Measurements from ENCODE around the gene PLEKHM3. TPM values are rescaled to one million over a fixed set of nuclear protein-coding genes. Genes with fewer than 3 reads are reported as not detected.

The PLEKHM3 gene
- total RNA-seq, 4 donors from 2014 or later: 5.6 to 8.8 (median 6.8) TPM

DNA sequence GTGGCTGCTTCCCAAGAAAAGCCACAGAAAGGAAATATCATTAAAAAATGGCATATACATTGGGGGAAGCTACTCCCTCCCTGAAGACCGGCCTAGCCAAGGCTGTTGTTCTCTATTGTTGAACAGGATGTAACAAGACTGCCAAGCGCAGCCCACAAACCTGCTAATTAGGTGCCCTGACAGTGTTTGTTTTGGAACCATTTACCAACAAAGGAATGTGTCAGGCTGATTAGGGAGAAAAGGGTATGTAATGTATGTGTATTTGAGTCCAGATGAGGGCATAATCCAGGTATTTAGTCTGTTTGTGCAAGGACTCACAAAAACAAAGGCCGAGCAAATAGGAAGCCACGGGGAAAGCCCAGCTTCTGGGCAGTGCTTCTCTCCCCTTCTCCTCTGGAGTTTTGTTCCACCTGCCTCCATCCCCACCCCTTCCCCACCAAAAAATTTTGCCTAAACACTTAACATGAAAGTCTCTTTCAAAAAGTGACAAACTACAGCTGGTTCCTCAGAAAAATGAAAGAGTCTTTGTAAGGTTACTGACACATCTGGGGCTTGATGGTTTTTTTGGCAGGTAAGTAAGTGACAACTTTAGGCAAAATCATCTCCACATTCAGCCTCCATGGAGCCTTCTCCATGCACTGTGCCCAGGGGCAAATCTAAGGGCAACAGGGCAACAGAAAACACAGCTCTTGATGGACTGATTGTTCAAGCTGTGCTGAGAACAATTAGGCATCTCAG, 177.4 kb downstream of the PLEKHM3 start:
- H3K27ac ChIP-seq: no peak overlapping the region
- in situ Hi-C loops (cut with MboI; ENCODE audit: low sequenced_read_pairs in 4 of 4): no loop called here
- H3K27me3 ChIP-seq: no peaks in the 10 kb centered on the region
- no peak for ATAC-seq
- TF ChIP-seq, protein P1, sequence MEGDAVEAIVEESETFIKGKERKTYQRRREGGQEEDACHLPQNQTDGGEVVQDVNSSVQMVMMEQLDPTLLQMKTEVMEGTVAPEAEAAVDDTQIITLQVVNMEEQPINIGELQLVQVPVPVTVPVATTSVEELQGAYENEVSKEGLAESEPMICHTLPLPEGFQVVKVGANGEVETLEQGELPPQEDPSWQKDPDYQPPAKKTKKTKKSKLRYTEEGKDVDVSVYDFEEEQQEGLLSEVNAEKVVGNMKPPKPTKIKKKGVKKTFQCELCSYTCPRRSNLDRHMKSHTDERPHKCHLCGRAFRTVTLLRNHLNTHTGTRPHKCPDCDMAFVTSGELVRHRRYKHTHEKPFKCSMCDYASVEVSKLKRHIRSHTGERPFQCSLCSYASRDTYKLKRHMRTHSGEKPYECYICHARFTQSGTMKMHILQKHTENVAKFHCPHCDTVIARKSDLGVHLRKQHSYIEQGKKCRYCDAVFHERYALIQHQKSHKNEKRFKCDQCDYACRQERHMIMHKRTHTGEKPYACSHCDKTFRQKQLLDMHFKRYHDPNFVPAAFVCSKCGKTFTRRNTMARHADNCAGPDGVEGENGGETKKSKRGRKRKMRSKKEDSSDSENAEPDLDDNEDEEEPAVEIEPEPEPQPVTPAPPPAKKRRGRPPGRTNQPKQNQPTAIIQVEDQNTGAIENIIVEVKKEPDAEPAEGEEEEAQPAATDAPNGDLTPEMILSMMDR (IDR thresholded peaks at IDR 0.05 in 4 of 5, conservative IDR thresholded peaks at IDR 0.05 in 1 of 5): no peak
- TF ChIP-seq POLR2A (IDR thresholded peaks at IDR 0.05): no peak
- no peaks in the 10 kb centered on the region for H3K9me3 ChIP-seq
- no peak overlapping the region for H3K4me3 ChIP-seq
- intact Hi-C loops (cut with DNase I; ENCODE audit: low total_unique reads): no loop called here
- H3K4me1 ChIP-seq: no peaks in the 10 kb centered on the region
- H3K36me3 ChIP-seq: no peaks in the 10 kb centered on the region
- no peak for DNase-seq

DNA sequence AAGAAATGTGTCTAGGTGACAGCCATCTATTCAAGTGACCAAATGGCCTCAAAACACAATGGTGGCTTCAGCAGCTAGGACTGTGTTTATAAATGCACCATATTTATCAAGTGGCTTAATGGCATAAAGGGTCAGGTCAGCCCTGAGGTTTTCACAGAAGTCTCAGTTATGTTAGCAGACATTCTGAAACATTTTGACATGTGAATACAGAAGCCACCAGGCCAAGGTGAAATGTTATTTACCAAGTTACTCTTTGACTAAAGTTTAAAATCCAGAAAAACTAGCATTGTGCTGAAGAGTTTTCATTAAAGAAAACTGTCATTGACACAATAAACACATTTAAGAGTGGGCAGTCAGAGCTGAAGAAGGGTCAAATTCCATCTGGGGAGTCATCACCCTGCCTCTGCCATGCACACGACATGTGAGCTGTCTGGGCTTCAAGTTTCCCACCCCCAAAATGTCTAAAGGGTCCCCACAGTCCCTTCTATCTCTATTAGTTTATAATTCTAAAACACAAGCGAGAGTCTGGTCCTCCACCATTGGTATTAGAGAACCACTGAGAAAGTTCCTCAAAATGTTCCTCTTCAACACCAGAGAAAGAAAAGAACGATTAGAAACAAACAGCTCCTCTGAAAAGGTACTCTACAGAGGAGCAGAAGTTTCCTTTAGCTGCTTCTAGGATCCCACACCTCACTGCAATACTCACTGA, 178.1 kb downstream of the PLEKHM3 start:
- Histone ChIP-seq H3K27me3 (no peaks in the 10 kb centered on the region), H3K36me3 (no peaks in the 10 kb centered on the region), H3K4me1 (no peaks in the 10 kb centered on the region), H3K4me3 (no peak overlapping the region), H3K9me3 (no peaks in the 10 kb centered on the region), H3K27ac (no peak overlapping the region)
- intact Hi-C loops (cut with DNase I; ENCODE audit: low total_unique reads) (no loop called here), in situ Hi-C loops (cut with MboI; ENCODE audit: low sequenced_read_pairs in 4 of 4) (no loop called here)
- TF ChIP-seq, protein P1 (IDR thresholded peaks at IDR 0.05 in 4 of 5, conservative IDR thresholded peaks at IDR 0.05 in 1 of 5): no peak
- ATAC-seq: no peak
- DNase-seq: no peak

DNA sequence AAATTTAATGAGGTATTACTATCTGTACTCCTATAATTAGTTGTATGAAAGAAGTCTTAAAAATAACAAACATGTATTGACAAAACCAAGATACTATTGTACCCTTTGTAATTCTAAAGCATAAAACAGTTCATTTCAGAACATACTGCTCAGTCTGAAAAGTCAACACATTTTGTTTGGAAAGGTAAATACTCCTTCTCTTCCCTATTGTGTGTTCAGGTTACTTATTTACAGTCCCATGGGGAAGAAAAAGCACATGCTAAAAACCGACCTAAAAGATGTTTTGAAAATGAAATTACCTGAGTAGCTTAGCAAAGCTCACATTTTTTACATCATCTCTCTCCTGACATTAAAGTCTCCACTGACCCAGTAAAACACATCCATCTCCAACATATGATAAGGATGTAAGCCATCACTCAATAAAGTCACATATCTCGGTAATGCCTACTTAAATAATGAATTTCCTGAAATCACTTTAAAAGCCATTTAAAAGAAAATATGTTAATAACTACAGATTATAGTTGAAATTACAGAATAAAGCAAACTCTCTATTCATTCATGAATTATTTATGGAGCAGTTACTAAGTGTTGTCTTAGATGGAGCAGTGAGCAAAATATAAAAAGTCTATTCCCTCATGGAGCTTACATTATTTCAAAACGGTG, 180.0 kb downstream of the PLEKHM3 start:
- DNase-seq (no peak), ATAC-seq (no peak)
- H3K27me3 ChIP-seq: no peaks in the 10 kb centered on the region
- H3K27ac ChIP-seq: no peak overlapping the region
- in situ Hi-C loops (cut with MboI; ENCODE audit: low sequenced_read_pairs in 4 of 4) (no loop called here), intact Hi-C loops (cut with DNase I; ENCODE audit: low total_unique reads) (no loop called here)
- H3K36me3 ChIP-seq: no peaks in the 10 kb centered on the region
- H3K4me3 ChIP-seq: no peak overlapping the region
- H3K9me3 ChIP-seq: no peaks in the 10 kb centered on the region
- H3K4me1 ChIP-seq: no peaks in the 10 kb centered on the region
- TF ChIP-seq POLR2A (IDR thresholded peaks at IDR 0.05): no peak
- TF ChIP-seq, protein P1 (IDR thresholded peaks at IDR 0.05 in 4 of 5, conservative IDR thresholded peaks at IDR 0.05 in 1 of 5): no peak

DNA sequence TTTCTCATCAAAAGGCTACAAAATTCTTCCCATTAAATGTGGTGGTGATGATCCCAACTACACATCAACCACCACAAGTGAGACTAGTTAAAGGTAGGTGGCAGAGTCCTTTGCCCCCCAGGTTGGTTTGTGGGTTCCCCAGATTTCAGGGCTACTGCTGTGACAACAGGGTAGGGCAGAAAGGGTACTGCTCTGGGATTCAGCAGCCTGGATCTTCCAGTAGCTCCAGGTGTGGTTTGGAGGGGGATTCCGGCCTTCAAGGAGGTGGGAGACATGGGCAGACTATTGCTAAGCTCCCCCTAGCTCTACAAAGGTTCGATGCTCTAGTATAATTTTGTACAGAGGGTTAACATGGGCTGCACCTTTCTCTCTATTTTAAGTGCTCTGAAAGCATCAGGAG, 180.7 kb downstream of the PLEKHM3 start:
- in situ Hi-C loops (cut with MboI; ENCODE audit: low sequenced_read_pairs in 4 of 4): no loop called here
- no peaks in the 10 kb centered on the region for H3K27me3 ChIP-seq

More for the DNA sequence above, 180.7 kb downstream of the PLEKHM3 start:
- Histone ChIP-seq H3K4me3 (no peak overlapping the region), H3K9me3 (no peaks in the 10 kb centered on the region), H3K27ac (no peak overlapping the region), H3K36me3 (no peaks in the 10 kb centered on the region), H3K4me1 (no peaks in the 10 kb centered on the region)
- TF ChIP-seq, protein P1 (IDR thresholded peaks at IDR 0.05 in 4 of 5, conservative IDR thresholded peaks at IDR 0.05 in 1 of 5): no peak
- no peak for TF ChIP-seq POLR2A (IDR thresholded peaks at IDR 0.05)
- DNase-seq (no peak), ATAC-seq (no peak)
- intact Hi-C loops (cut with DNase I; ENCODE audit: low total_unique reads): no loop called here

Measured in gastrocnemius medialis (tissue), 4 donors.